Right kidney (tissue), 9 donors: Measurements from ENCODE around the gene TPRN.
"Not testable (repeated sequence)": the region's sequence is repeated elsewhere in the genome, so short reads cannot be mapped to it uniquely, and the experiment has no call there.

Experiments
- DNase-seq: peaks from one replicate; pipeline ENCODE4 v3.0.0-alpha.2; 2016
- long read RNA-seq, 8 donors: transcript quantifications; one replicate each; lab custom pipeline, GENCODE V29; 2026

The TPRN gene, protein sequence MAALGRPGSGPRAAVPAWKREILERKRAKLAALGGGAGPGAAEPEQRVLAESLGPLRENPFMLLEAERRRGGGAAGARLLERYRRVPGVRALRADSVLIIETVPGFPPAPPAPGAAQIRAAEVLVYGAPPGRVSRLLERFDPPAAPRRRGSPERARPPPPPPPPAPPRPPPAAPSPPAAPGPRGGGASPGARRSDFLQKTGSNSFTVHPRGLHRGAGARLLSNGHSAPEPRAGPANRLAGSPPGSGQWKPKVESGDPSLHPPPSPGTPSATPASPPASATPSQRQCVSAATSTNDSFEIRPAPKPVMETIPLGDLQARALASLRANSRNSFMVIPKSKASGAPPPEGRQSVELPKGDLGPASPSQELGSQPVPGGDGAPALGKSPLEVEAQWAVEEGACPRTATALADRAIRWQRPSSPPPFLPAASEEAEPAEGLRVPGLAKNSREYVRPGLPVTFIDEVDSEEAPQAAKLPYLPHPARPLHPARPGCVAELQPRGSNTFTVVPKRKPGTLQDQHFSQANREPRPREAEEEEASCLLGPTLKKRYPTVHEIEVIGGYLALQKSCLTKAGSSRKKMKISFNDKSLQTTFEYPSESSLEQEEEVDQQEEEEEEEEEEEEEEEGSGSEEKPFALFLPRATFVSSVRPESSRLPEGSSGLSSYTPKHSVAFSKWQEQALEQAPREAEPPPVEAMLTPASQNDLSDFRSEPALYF
- long read RNA-seq, donor 1, partial matches to known transcripts: 0 of 3 reads
- long read RNA-seq, donor 1, other reads (novel, unspliced or antisense): 0 of 3 reads
- long read RNA-seq, donor 2, partial matches to known transcripts: 0 of 4 reads
- long read RNA-seq, donor 2, other reads (novel, unspliced or antisense): 0 of 4 reads
- long read RNA-seq, donor 3, partial matches to known transcripts: 0 of 3 reads
- long read RNA-seq, donor 3, other reads (novel, unspliced or antisense): 0 of 3 reads
- long read RNA-seq, donor 4, partial matches to known transcripts: 0 of 6 reads
- long read RNA-seq, donor 4, other reads (novel, unspliced or antisense): 0 of 6 reads
- long read RNA-seq, donor 5, partial matches to known transcripts: 0 of 4 reads
- long read RNA-seq, donor 5, other reads (novel, unspliced or antisense): 0 of 4 reads
- long read RNA-seq, donor 6, transcript TPRN-202 (4 exons, 2,661 nt): major isoform, 7 of 16 reads
- long read RNA-seq, donor 6, partial matches to known transcripts: 6 of 16 reads
- long read RNA-seq, donor 6, other reads (novel, unspliced or antisense): 0 of 16 reads
- long read RNA-seq, donor 7, transcript TPRN-202 (4 exons, 2,661 nt): major isoform, 9 of 2,026 reads
- long read RNA-seq, donor 7, partial matches to known transcripts: 2,012 of 2,026 reads
- long read RNA-seq, donor 7, other reads (novel, unspliced or antisense): 0 of 2,026 reads
- long read RNA-seq, donor 8, transcript TPRN-202 (4 exons, 2,661 nt): major isoform, 11 of 17 reads
- long read RNA-seq, donor 8, partial matches to known transcripts: 6 of 17 reads
- long read RNA-seq, donor 8, other reads (novel, unspliced or antisense): 0 of 17 reads

DNA sequence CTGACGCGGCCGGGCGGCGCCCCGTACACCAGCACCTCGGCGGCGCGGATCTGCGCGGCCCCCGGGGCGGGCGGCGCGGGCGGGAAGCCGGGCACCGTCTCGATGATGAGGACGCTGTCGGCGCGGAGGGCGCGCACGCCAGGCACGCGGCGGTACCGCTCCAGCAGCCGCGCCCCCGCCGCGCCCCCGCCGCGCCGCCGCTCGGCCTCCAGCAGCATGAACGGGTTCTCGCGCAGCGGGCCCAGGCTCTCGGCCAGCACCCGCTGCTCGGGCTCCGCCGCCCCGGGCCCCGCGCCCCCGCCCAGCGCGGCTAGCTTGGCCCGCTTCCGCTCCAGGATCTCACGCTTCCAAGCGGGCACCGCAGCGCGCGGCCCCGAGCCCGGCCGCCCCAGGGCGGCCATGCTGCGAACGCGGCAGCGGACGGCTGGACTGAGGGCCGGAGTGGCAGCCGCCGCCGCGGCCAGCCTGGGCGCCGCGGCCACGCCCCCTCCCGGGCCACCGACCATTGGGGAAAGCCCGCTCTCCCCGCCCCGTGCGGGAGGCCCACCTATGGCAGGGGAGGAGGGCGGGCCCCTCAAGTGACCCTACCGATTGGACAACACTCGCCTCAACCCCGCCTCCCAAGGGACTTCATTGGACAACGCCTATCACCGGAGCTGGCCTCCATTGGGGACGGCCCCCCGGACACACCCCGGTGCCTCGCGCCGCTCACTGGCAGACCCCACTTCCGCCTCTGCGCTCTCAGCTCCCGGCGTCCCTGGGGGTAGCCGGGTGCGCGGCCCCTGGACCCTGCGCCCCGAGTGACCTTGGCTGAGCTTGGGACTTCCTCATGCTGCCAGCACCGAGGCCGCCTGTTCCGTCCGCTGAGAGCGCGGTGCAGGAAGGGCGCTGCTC is at the start of gene TPRN:
TSS of gene TPRN (minus strand) at position 431 of the 894 bp plus-strand sequence. CDS start at position 401, 30 bp downstream.
- DNase-seq: peak; percentile 86

DNA sequence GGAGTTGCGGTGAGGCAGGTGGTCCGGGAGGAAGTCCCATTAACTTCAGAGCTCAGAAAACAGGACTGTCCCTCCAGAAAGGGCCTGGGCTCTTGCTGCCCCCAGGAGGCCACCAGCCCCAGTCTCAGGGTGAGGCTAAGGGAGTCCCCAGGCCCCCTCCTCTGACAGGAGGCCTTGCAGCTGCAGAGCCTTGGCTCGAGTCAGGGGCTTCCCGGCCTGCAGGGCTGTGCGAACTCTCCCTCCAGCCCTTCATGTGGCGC is 47.3 kb upstream of the TPRN start:
- no peak for DNase-seq

DNA sequence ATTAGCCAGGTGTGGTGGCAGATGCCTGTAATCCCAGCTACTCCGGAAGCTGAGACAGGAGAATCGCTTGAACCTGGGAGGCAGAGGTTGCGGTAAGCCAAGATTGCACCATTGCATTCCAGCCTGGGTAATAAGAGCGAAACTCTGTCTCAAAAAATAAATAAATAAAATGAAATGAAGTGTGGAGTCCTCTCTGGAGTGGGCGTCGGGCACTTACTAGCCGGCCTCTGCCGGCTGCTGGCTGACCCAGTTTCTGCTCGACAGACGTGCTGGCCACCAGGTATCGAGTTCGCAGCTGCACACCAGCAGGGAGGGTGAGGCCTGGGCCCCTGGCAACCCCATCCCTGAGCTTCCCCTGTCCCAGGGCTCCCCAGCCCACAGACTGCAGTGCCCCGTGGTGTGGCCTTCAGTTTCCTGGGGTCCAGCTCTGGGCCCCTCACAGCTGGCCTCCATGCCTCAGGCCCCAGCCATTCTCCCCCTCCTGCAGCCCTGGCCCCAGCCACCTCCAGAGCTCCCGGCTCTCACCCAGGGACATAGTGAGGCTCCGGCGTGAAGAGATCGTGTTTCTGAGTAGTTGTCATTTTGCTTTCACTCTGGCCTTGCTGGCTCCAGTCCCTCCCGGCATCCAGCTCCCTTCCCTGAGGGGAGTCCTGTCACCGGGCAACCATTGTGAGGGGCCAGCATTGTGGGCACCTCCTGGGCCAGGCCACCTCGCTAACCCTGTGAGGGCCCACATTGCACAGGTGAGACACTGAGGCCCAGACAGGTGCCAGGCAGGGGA is 46.8 kb upstream of the TPRN start:
- DNase-seq: peak; percentile 10

DNA sequence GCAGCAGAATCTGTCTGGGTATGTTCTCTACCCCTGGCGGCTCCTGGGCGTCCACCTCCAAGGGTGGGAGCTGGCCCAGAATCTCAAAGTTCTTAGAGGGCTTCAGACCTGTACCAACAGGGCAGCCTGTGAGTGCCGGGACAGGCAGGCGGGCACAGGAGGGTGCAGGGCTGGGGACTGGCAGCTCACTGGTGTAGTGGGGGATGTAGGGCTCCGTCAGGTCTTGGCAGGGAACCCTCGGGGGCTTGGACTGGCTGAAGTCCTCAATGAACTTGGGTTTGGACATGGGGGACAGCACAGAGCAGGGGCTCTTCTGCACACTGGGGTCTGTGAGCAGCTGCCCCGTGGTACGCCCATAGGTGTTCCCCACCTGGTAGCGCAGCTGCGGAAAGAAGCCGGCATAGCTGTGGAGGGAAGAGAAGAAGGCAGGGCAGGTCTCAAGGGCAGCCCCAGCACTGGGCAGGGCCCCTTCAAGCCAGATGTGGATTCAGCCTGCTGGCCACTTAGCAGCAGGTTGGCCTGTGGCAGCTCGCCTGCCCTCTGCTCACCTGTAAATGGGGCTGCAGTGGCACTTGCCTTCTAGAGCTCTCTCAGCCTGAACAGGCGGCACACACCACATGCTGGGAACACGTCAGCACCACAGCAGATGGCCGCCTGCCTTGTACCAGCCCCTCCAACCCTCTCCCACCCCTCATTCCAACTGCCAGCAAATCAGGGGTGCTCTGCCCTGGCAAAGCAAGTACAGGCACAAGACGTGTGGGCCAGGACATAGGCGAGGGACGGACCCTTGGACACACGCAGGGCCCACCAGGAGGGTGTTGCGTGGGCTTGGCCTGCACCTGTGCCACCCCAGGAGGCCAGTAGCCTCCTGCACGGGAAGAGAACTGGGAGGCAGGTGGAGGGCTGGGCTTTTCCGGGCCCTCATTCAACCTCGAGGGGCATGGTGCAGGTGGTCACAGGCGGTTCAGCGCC is 45.2 kb upstream of the TPRN start:
- no peak for DNase-seq

DNA sequence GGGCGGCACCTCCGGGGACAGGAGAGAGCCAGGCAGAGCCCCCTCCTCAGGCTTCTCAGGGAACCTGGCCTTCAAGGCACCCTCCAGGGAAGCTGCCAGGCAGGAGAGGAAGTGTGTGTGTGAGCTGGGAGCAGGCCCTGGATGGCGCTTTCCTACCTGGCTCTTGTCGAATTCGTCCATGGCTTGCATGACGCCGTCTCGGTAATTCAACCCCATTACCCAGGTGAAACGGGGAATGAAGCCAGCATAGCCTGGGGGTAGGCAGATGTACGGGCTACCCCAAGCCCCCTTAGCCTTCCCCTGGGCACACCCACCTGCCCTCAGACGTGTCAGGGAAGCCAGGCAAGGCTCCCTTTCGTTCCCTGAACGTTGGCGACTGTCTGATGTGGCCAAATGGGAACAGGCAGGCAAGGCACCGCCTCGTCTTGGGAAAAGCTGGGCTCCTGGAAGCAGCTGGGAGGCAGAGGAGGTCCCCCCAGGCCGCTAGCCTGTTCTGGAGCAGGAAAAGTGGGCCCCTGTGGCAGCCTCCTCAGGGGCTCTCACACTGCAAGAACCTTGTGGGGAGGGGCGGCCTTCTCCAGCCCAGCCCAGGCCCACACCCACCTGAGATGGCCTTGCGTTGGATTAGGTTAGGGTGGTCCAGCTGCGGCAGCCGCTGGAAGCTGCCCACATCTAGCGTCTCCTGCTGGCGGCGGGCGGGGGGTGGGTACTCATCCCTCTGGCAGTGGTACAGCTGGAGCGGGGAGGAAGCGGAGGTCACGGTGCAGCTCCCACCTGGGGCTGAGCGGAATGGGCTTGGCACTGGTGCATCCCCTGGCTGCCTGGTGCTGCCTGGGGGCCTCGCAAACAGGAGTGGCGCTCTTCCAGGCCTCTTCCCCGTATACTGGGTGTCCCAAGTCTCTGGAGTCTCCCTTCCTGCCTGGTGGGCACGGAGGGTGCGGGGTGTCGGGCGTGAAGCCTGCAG is 44.2 kb upstream of the TPRN start:
- DNase-seq: peak; percentile 30

DNA sequence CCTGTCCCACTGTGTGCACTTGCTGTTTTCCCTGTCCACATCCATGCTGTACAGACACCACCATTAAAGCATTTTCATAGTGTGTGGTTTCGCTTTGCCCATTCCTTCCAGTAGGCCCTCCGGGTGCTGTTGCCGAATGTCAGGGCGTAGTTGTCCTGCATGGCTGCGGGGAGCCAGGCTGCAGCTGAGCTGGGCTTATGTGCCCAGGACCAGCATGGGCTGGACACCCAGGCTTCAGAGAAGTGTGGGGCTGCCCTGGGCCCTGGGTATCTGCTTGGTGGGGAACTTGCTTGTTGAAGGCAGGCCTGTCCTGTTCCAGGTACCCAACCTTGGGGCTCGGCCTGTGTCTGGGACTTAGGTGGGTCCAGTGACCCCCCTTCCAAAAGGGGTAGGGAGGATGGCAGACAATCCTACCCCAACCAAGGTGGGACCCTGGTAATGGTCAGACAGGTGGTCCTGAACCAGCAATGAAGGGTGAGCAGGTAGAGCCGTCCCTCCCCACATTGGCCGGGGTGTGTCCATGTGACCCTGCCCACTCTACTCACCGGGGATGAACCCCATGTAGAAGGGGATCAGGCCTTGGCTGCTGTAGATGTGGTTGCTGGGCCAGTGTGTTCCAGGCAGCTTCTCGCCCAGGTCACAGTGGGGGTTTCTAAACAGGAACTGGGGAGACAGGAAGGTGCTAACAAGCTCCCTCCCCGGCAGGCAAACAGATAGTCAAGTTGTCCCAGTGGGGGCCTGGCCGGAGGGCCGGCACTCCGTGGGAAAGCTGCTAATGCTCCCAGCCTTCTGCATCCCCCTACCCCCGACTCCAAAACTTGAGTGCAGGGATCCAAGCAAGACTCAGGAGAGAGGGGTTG is 43.3 kb upstream of the TPRN start:
- no peak for DNase-seq

DNA sequence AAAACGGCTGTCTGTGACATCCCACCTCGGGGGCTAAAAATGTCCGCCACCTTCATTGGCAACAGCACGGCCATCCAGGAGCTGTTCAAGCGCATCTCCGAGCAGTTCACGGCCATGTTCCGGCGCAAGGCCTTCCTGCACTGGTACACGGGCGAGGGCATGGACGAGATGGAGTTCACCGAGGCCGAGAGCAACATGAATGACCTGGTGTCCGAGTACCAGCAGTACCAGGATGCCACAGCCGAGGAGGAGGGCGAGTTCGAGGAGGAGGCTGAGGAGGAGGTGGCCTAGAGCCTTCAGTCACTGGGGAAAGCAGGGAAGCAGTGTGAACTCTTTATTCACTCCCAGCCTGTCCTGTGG is 42.7 kb upstream of the TPRN start:
- DNase-seq: not testable (repeated sequence)

DNA sequence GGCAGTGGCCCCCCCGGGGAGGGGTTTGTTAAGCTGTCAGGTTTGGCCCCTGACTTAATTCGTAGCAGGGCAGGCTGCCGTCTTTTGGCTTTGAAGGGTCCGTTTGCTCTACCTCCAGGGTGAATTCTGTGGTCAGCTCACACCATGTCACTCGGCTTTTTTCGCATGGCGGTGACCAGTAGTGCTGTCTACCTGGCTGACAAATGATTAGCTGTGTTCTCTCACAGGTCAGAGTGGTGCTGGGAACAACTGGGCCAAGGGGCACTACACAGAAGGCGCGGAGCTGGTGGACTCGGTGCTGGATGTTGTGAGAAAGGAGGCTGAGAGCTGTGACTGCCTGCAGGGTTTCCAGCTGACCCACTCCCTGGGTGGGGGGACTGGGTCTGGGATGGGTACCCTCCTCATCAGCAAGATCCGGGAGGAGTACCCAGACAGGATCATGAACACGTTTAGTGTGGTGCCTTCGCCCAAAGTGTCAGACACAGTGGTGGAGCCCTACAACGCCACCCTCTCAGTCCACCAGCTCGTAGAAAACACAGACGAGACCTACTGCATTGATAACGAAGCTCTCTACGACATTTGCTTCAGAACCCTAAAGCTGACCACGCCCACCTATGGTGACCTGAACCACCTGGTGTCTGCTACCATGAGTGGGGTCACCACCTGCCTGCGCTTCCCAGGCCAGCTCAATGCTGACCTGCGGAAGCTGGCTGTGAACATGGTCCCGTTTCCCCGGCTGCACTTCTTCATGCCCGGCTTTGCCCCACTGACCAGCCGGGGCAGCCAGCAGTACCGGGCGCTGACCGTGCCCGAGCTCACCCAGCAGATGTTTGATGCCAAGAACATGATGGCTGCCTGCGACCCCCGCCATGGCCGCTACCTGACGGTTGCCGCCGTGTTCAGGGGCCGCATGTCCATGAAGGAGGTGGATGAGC is 42.0 kb upstream of the TPRN start:
- DNase-seq: no peak

DNA sequence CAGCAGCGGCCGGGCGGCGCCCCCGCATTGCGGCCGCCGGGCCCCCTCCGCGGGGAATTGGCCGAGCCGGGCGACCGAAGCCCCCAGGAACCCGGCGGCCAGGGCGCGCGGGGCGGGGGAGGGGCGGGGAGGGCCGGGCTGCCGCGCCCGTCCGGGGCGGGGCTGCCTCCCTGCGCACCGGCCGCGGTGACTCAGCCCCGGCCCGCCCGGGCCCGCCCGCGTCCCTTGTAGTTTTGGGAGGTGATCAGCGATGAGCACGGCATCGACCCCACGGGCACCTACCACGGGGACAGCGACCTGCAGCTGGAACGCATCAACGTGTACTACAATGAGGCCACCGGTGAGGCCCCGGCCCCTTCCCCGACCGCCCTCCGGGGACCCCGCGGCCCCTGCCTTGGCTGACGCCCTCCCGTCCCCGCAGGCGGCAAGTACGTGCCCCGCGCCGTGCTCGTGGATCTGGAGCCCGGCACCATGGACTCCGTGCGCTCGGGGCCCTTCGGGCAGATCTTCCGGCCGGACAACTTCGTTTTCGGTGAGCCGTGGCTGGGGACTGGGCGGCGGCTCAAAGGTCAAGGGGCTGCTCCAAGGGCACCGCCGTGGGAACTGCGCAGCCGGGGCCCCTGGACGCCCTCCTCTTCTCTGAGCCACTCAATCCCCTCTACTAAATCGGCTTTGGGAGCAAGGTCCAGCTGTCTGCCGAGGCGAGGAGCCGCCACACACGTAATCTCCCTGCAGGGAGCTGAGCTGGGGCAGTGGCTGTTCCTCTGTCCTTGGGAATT is 41.1 kb upstream of the TPRN start:
- peak; percentile 53 for DNase-seq

DNA sequence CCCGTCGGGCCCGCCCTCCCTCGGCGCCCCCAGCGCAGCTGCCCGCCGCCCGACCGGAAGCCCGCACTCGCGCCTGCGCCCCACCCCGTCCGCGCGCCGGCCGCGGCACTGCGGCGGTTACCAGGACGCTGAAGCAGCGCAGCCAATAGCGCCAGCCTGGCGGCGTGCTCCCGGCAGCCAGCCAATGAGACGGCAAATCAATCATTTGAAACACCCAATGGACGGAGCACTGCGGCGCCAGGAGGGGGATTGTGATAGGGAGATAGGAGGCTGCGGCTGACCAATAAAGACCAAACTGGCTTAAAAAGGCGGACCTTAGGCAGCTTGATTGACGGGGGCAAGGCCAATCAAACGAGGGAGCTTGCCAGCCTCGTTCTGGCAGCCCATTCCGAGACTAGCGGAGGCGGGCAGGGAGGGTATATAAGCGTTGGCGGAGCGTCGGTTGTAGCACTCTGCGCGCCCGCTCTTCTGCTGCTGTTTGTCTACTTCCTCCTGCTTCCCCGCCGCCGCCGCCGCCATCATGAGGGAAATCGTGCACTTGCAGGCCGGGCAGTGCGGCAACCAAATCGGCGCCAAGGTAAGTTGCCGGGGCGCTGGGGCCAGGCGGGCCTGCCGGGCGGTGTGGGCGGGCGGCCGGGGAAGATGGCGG is 40.4 kb upstream of the TPRN start, which contains the start of gene TUBB4B:
TSS of gene TUBB4B (plus strand) at position 447 of the 649 bp plus-strand sequence. CDS start at position 521, 74 bp downstream.
- peak; percentile 86 for DNase-seq

DNA sequence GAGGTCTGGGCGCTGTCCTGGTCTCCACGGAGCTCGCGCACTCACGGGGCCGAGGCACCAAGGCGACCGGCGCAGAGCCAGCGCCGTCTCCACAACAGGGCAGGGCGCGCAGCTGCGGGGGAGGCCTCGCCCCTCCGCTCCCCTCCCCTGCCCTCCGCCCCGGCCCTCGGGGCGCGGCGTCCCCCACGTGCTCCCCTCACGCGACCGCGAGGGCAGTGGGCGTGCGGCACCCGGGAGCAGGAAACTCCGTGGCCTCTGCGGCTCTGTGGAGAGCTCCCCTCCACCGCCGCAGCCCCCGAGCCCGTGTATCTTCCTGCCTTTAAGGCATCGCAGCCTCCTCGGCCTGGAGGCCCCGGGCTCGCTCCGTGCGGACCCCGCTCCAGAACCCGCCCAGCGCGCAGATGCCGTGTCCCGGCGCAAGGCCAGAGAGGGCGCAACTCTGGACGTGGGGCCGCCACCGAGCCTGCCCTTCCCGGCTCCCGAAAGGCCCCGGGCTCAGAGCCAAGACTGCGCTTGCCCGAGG is 39.8 kb upstream of the TPRN start:
- DNase-seq: peak; percentile 96

DNA sequence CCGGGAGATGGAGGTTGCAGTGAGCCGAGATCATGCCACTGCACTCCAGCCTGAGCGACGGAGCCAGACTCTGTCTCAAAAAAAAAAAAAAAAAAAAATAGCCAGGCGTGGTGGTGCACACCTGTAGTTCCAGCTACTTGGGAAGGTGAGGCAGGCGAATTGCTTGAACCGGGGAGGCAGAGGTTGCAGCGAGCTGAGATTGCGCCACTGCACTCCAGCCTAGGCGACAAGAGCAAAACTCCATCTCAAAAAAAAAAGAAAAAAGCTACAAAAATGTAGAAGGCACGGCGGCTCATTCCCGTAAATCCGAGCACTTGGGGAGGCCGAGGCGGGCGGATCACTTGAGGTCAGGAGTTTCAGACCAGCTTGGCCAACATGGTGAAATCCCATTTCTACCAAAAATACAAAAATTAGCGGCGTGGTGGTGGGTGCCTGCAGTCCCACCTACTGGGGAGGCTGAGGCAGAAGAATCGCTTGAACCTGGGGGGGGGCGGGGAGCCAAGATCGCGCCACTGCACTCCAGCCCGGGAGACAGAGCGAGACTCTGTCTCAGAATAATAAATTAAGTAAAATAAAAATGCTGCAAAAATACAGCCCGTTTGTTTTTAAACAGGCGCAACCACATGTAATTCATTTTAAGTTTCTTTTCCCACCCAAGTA is 39.1 kb upstream of the TPRN start:
- DNase-seq: not testable (repeated sequence)
